ENCODE results near the gene TTYH3. TPM values are rescaled to one million over a fixed set of nuclear protein-coding genes. Genes with fewer than 3 reads are reported as not detected.
A peak's percentile ranks its signal among the peaks of the same experiment; 100 is the strongest.

Gene TTYH3
- total RNA-seq = 55.0 TPM
- 22.5 TPM for polyA plus RNA-seq (ENCODE audit: insufficient read depth, low read depth, low replicate concordance)
- long read RNA-seq, donor 1, full-length matches to known transcripts = 39 of 132 reads
- long read RNA-seq, donor 1, partial matches to known transcripts = 93 of 132 reads
- long read RNA-seq, donor 1, other reads (novel, unspliced or antisense) = 0 of 132 reads
- long read RNA-seq, donor 2, full-length matches to known transcripts = 17 of 17 reads
- long read RNA-seq, donor 2, partial matches to known transcripts = 0 of 17 reads
- long read RNA-seq, donor 2, other reads (novel, unspliced or antisense) = 0 of 17 reads
- long read RNA-seq, donor 3, full-length matches to known transcripts = 12 of 29 reads
- long read RNA-seq, donor 3, partial matches to known transcripts = 17 of 29 reads
- long read RNA-seq, donor 3, other reads (novel, unspliced or antisense) = 0 of 29 reads
- long read RNA-seq, donor 4, full-length matches to known transcripts = 27 of 44 reads
- long read RNA-seq, donor 4, partial matches to known transcripts = 11 of 44 reads
- long read RNA-seq, donor 4, other reads (novel, unspliced or antisense) = 6 of 44 reads
- long read RNA-seq, donor 5, full-length matches to known transcripts = 1 of 1 reads
- long read RNA-seq, donor 5, partial matches to known transcripts = 0 of 1 reads
- long read RNA-seq, donor 5, other reads (novel, unspliced or antisense) = 0 of 1 reads
- long read RNA-seq, donor 6, full-length matches to known transcripts = 11 of 16 reads
- long read RNA-seq, donor 6, partial matches to known transcripts = 5 of 16 reads
- long read RNA-seq, donor 6, other reads (novel, unspliced or antisense) = 0 of 16 reads
- long read RNA-seq, donor 7, partial matches to known transcripts = 3 of 36 reads
- long read RNA-seq, donor 7, other reads (novel, unspliced or antisense) = 33 of 36 reads
- long read RNA-seq, donor 8, full-length matches to known transcripts = 9 of 199 reads
- long read RNA-seq, donor 8, partial matches to known transcripts = 190 of 199 reads
- long read RNA-seq, donor 8, other reads (novel, unspliced or antisense) = 0 of 199 reads
- long read RNA-seq, donor 9, full-length matches to known transcripts = 15 of 34 reads
- long read RNA-seq, donor 9, partial matches to known transcripts = 19 of 34 reads
- long read RNA-seq, donor 9, other reads (novel, unspliced or antisense) = 0 of 34 reads
- long read RNA-seq, donor 10, full-length matches to known transcripts = 18 of 31 reads
- long read RNA-seq, donor 10, partial matches to known transcripts = 13 of 31 reads
- long read RNA-seq, donor 10, other reads (novel, unspliced or antisense) = 0 of 31 reads

- peaks cover 0 to 43% (median 31%) of the 10 kb centered on the region in 3 donors for H3K4me1 ChIP-seq (ENCODE audit: control insufficient read depth in 2 of 3, insufficient read depth in 2 of 3, low read depth in 1 of 3, low read length in 3 of 3)
- FAIRE-seq = no peak
- intact Hi-C loops (cut with DNase I) = no loop called here
- H3K27ac ChIP-seq (ENCODE audit: low read depth in 2 of 2, low read length in 2 of 2) = peak within 1 kb of the TSS; percentile 64 to 94
- H3K36me3 ChIP-seq (ENCODE audit: control insufficient read depth in 2 of 3, insufficient read depth in 3 of 3, low read length in 3 of 3) = no peaks in the 10 kb centered on the region
- peak in 3 of 5 donors; percentile 51 to 91 (median 90) for DNase-seq
- TF ChIP-seq CTCF (IDR thresholded peaks at IDR 0.05; ENCODE audit: borderline replicate concordance, extremely low read depth, insufficient read depth) = no peak
- no peaks in the 10 kb centered on the region for H3K9me3 ChIP-seq (ENCODE audit: control insufficient read depth in 2 of 3, insufficient read depth in 1 of 3, low read length in 3 of 3)
- peak within 1 kb of the TSS; percentile 58 to 93 (median 78) for H3K9ac ChIP-seq (ENCODE audit: low read length in 3 of 3)
- no peaks in the 10 kb centered on the region for H3K27me3 ChIP-seq (ENCODE audit: control insufficient read depth, insufficient read depth, low read length)
- H3K4me3 ChIP-seq (ENCODE audit: low read length in 3 of 3) = peak within 1 kb of the TSS; percentile 53 to 88 (median 68)
Observed at GRCh38 chr7:2631946-2632732, at the start of gene TTYH3. Gene TTYH3 (plus strand): TSS chr7:2631986. CDS start chr7:2632156, 170 bp downstream.

- H3K9me3 ChIP-seq (ENCODE audit: control insufficient read depth in 2 of 3, insufficient read depth in 1 of 3, low read length in 3 of 3) = no peaks in the 10 kb centered on the region
- H3K9ac ChIP-seq (ENCODE audit: low read length in 3 of 3) = no peak overlapping the region
Observed at GRCh38 chr7:2582006-2582735, 49.6 kb upstream of the TTYH3 start.

More at GRCh38 chr7:2582006-2582735, 49.6 kb upstream of the TTYH3 start:
- no peak for TF ChIP-seq CTCF (IDR thresholded peaks at IDR 0.05; ENCODE audit: borderline replicate concordance, extremely low read depth, insufficient read depth)
- no peaks in the 10 kb centered on the region for H3K4me1 ChIP-seq (ENCODE audit: control insufficient read depth in 2 of 3, insufficient read depth in 2 of 3, low read depth in 1 of 3, low read length in 3 of 3)
- DNase-seq = peak in 1 of 5 donors; percentile 35
- H3K4me3 ChIP-seq (ENCODE audit: low read length in 3 of 3) = no peak overlapping the region
- H3K27me3 ChIP-seq (ENCODE audit: control insufficient read depth, insufficient read depth, low read length) = no peaks in the 10 kb centered on the region
- H3K27ac ChIP-seq (ENCODE audit: low read depth in 2 of 2, low read length in 2 of 2) = no peak overlapping the region
- FAIRE-seq = no peak
- H3K36me3 ChIP-seq (ENCODE audit: control insufficient read depth in 2 of 3, insufficient read depth in 3 of 3, low read length in 3 of 3) = peaks cover 5 to 11% (median 8%) of the 10 kb centered on the region in 3 donors
- intact Hi-C loops (cut with DNase I) = no loop called here

All from kidney (tissue), 22 donors.